IMR-90 (cell line): ENCODE data around the gene SNX30.

Source experiments
- POLR2A ChIP-seq: IDR thresholded peaks from 2 replicates; pipeline ENCODE4 v1.6.1; 2012; ENCODE audit warnings: mild to moderate bottlenecking, low read depth, low read length
- RAD21 ChIP-seq: IDR thresholded peaks from 2 replicates; pipeline ENCODE4 v1.6.1; 2012; ENCODE audit warnings: low read length, improper control_type of control experiment
- RFX5 ChIP-seq: IDR thresholded peaks from 2 replicates; pipeline ENCODE4 v1.8.0; 2012; ENCODE audit warnings: low read depth, mild to moderate bottlenecking, low read length, moderate library complexity
- TF ChIP-seq, protein P1 (sequence below): conservative IDR thresholded peaks from 2 replicates; pipeline ENCODE4 v1.5.1; 2012; ENCODE audit warnings: mild to moderate bottlenecking, low read depth, low read length, improper control_type of control experiment
- TF ChIP-seq, protein P2 (sequence below): fragments of 150-350 bp; IDR thresholded peaks from 2 replicates; pipeline ENCODE4 v1.6.1; 2016; ENCODE audit warnings: low read depth, mild to moderate bottlenecking, low read length, moderate library complexity, borderline replicate concordance

DNA sequence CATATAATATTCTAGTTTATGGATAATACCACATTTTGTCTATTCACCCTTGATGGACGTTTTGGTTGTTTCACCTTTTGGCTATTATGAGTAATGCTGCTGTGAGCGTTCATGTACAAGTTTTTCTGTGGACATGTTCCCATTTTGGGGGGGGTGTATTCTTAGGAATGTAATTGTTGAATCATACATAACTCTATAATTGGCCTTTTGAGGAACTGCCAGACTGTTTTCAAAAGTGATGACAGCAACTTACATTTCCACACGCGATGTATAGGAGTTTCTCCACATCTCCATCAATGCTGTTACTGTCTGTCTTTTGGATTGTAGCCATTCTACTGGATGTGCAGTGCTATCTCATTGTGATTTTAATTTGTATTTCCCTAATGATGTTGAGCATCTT lies 70.3 kb downstream of the SNX30 start:
- TF ChIP-seq, protein P1, sequence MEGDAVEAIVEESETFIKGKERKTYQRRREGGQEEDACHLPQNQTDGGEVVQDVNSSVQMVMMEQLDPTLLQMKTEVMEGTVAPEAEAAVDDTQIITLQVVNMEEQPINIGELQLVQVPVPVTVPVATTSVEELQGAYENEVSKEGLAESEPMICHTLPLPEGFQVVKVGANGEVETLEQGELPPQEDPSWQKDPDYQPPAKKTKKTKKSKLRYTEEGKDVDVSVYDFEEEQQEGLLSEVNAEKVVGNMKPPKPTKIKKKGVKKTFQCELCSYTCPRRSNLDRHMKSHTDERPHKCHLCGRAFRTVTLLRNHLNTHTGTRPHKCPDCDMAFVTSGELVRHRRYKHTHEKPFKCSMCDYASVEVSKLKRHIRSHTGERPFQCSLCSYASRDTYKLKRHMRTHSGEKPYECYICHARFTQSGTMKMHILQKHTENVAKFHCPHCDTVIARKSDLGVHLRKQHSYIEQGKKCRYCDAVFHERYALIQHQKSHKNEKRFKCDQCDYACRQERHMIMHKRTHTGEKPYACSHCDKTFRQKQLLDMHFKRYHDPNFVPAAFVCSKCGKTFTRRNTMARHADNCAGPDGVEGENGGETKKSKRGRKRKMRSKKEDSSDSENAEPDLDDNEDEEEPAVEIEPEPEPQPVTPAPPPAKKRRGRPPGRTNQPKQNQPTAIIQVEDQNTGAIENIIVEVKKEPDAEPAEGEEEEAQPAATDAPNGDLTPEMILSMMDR, result no peak
- no peak for TF ChIP-seq POLR2A
- no peak for TF ChIP-seq RAD21
- no peak for TF ChIP-seq RFX5
- TF ChIP-seq, protein P2, sequence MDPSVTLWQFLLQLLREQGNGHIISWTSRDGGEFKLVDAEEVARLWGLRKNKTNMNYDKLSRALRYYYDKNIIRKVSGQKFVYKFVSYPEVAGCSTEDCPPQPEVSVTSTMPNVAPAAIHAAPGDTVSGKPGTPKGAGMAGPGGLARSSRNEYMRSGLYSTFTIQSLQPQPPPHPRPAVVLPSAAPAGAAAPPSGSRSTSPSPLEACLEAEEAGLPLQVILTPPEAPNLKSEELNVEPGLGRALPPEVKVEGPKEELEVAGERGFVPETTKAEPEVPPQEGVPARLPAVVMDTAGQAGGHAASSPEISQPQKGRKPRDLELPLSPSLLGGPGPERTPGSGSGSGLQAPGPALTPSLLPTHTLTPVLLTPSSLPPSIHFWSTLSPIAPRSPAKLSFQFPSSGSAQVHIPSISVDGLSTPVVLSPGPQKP, result no peak
